DOHH2 (cell line): Measurements from ENCODE around the gene CCDC88C.

ENCODE experiments used
- H3F3A ChIP-seq: fragments of 200-600 bp; sonication (generic), shearing (Covaris generic); 2 replicates; pipeline ENCODE4 v1.6.0; 2016; ENCODE audit warnings: antibody characterized with exemption, mild to moderate bottlenecking; ENCODE audit not compliant: control insufficient read depth, insufficient read depth
- H3K27ac ChIP-seq: fragments of 200-600 bp; sonication (generic); 2 replicates; pipeline ENCODE4 v1.5.1; 2014; ENCODE audit warnings: low read depth, mild to moderate bottlenecking, low read length, moderate library complexity
- H3K27me3 ChIP-seq: fragments of 200-600 bp; sonication (generic); 2 replicates; pipeline ENCODE4 v1.6.1; 2014; ENCODE audit warnings: mild to moderate bottlenecking, low read length, mixed read lengths; ENCODE audit not compliant: control insufficient read depth
- H3K36me3 ChIP-seq: fragments of 200-600 bp; sonication (generic); 2 replicates; pipeline ENCODE4 v1.6.1; 2014; ENCODE audit warnings: mild to moderate bottlenecking, low read length, moderate library complexity, mixed read lengths; ENCODE audit not compliant: control insufficient read depth
- H3K4me1 ChIP-seq: fragments of 200-600 bp; sonication (generic); 2 replicates; pipeline ENCODE4 v1.6.1; 2014; ENCODE audit warnings: mild to moderate bottlenecking, low read length, mixed read lengths; ENCODE audit not compliant: control insufficient read depth
- H3K4me2 ChIP-seq: fragments of 200-600 bp; sonication (generic); 2 replicates; pipeline ENCODE4 v1.6.0; 2014; ENCODE audit warnings: mild to moderate bottlenecking, low read length, moderate library complexity
- H3K4me3 ChIP-seq: fragments of 200-600 bp; sonication (generic); 2 replicates; pipeline ENCODE4 v1.5.1; 2014; ENCODE audit warnings: mild to moderate bottlenecking, low read length, mixed read lengths
- H3K79me2 ChIP-seq: fragments of 200-600 bp; sonication (generic); 2 replicates; pipeline ENCODE4 v1.6.1; 2014; ENCODE audit warnings: mild to moderate bottlenecking, low read length, mixed read lengths; ENCODE audit not compliant: control insufficient read depth
- H3K9me2 ChIP-seq: fragments of 200-600 bp; sonication (generic); replicated peaks from 2 replicates; pipeline ENCODE4 v1.6.1; 2014; ENCODE audit warnings: mild to moderate bottlenecking, low read length, mixed read lengths; ENCODE audit not compliant: control insufficient read depth
- H3K9me3 ChIP-seq: fragments of 200-600 bp; sonication (generic); 2 replicates; pipeline ENCODE4 v1.6.1; 2014; ENCODE audit warnings: antibody characterized with exemption, low read length, mixed read lengths; ENCODE audit not compliant: control insufficient read depth, insufficient read depth
- H4K20me1 ChIP-seq: fragments of 200-600 bp; sonication (generic); 2 replicates; pipeline ENCODE4 v1.6.0; 2014; ENCODE audit warnings: low read depth, mild to moderate bottlenecking, antibody characterized with exemption, low read length, moderate library complexity; ENCODE audit not compliant: control insufficient read depth, insufficient read depth
- EZH2phosphoT487 ChIP-seq: fragments of 200-600 bp; sonication (generic); IDR thresholded peaks from 2 replicates; pipeline ENCODE4 v1.6.1; 2017; ENCODE audit warnings: borderline replicate concordance, mild to moderate bottlenecking, antibody characterized with exemption, low read length, moderate library complexity, mixed read lengths
- TF ChIP-seq, protein P1 (sequence below): fragments of 200-600 bp; sonication (generic); IDR thresholded peaks from one replicate; pipeline ENCODE4 v1.5.1; 2014; ENCODE audit warnings: antibody characterized with exemption, mild to moderate bottlenecking, low read depth, low read length; ENCODE audit not compliant: poor library complexity, severe bottlenecking

Gene CCDC88C

DNA sequence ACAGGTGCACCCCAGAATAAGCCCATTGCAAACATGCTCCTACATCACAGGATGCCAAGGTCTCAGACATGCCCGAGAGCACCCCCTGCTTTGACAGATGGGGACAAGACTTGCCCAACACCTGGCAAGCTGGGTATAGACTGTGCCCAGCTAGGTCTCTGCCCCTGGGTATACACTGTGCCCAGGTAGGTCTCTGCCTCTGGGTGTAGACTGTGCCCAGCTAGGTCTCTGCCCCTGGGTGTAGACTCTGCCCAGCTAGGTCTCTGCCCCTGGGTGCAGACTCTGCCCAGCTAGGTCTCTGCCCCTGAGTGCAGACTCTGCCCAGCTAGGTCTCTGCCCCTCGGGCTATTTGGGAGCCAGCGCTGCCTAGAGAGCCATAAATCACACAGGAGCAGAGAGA is 85.9 kb downstream of the CCDC88C start:
- Histone ChIP-seq H3K79me2 (peaks cover 30% of the 10 kb centered on the region), H3K4me3 (no peak overlapping the region), H3K4me1 (peaks cover 26% of the 10 kb centered on the region), H3K9me3 (no peaks in the 10 kb centered on the region), H3K4me2 (no peak overlapping the region), H4K20me1 (no peaks in the 10 kb centered on the region), H3K36me3 (peaks cover 94% of the 10 kb centered on the region), H3K27me3 (no peaks in the 10 kb centered on the region), H3F3A (peaks cover 2% of the 10 kb centered on the region; the same call in 1 of the 2 replicates), H3K27ac (no peak overlapping the region), H3K9me2 (no peaks in the 10 kb centered on the region)
- TF ChIP-seq, protein P1, sequence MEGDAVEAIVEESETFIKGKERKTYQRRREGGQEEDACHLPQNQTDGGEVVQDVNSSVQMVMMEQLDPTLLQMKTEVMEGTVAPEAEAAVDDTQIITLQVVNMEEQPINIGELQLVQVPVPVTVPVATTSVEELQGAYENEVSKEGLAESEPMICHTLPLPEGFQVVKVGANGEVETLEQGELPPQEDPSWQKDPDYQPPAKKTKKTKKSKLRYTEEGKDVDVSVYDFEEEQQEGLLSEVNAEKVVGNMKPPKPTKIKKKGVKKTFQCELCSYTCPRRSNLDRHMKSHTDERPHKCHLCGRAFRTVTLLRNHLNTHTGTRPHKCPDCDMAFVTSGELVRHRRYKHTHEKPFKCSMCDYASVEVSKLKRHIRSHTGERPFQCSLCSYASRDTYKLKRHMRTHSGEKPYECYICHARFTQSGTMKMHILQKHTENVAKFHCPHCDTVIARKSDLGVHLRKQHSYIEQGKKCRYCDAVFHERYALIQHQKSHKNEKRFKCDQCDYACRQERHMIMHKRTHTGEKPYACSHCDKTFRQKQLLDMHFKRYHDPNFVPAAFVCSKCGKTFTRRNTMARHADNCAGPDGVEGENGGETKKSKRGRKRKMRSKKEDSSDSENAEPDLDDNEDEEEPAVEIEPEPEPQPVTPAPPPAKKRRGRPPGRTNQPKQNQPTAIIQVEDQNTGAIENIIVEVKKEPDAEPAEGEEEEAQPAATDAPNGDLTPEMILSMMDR = no peak
- no peak for TF ChIP-seq EZH2phosphoT487

DNA sequence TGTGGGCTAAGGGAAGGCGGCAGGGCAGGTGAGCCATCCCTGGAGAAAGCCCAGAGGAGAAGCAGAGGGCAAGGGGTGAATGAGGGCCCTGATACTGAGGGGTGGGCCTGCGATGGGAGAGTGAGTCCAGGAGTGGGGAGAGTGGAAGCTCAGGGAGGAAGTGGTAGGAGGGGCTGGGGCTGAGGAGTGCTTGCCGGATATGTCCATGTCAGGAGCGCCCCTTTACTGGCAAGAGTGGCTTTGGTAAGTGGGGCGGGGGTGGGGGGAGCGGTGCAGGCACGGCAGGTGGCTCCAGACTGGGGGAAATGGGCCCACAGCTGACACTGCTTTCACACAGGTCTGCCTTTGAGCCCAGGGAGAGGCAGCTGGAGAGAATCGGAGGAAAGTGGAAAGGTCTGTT is 86.8 kb downstream of the CCDC88C start:
- peaks cover 30% of the 10 kb centered on the region for H3K79me2 ChIP-seq
- peaks cover 11% of the 10 kb centered on the region; the same call in 1 of the 2 replicates for H3F3A ChIP-seq
- no peak overlapping the region for H3K27ac ChIP-seq
- no peak overlapping the region for H3K4me2 ChIP-seq
- H3K27me3 ChIP-seq = no peaks in the 10 kb centered on the region
- no peaks in the 10 kb centered on the region for H4K20me1 ChIP-seq
- no peaks in the 10 kb centered on the region for H3K9me2 ChIP-seq
- H3K4me1 ChIP-seq = peaks cover 28% of the 10 kb centered on the region
- no peak for TF ChIP-seq EZH2phosphoT487
- TF ChIP-seq, protein P1 = no peak
- H3K4me3 ChIP-seq = no peak overlapping the region
- peaks cover 93% of the 10 kb centered on the region for H3K36me3 ChIP-seq
- H3K9me3 ChIP-seq = no peaks in the 10 kb centered on the region

DNA sequence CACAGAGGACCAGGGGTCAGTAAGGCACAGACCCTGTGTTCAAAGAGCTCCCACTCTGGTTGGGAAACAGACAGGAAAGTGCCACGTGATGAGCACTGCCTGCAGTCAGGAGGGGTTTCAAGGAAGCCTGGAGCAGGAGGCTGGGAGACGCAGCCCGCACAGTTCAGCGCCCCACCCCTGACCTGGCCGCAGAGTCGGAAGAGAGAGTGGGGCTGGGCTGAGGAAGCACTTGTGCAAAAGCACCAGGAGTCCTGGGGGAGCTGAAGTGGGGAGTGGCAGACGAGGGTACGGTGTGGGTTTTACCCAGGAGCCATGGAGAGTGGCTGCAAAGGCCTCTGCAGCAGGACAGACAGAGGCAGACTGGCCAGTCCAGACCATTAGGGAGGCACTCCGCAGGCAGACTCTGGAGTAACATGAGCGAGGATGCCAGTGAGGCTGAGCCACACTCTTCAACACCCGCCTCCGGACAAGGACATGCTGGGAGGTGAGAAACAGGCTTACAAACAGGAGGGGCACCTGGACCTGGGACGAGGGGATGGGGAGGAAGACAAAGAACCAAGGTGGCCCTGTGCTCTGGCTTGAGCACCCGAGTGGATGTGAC is 87.4 kb downstream of the CCDC88C start:
- Histone ChIP-seq H3K27me3 (no peaks in the 10 kb centered on the region), H4K20me1 (no peaks in the 10 kb centered on the region), H3K36me3 (peaks cover 93% of the 10 kb centered on the region), H3K9me3 (no peaks in the 10 kb centered on the region), H3F3A (peaks cover 17% of the 10 kb centered on the region), H3K27ac (no peak overlapping the region), H3K4me1 (peaks cover 29% of the 10 kb centered on the region), H3K9me2 (no peaks in the 10 kb centered on the region), H3K79me2 (peaks cover 30% of the 10 kb centered on the region), H3K4me3 (no peak overlapping the region), H3K4me2 (no peak overlapping the region)
- TF ChIP-seq EZH2phosphoT487 = no peak
- TF ChIP-seq, protein P1 = no peak
